Progenitor cell of endocrine pancreas (in vitro differentiated cells): ENCODE results near the gene SNAP47. TPM values are rescaled to one million over a fixed set of nuclear protein-coding genes. Genes with fewer than 3 reads are reported as not detected.

ENCODE experiments used
- DNase-seq: peaks from one replicate; pipeline ENCODE4 v3.0.0; 2021; ENCODE audit warnings: low spot score; ENCODE audit not compliant: unreplicated experiment
- H3K27ac Mint-ChIP-seq: 2 replicates; pipeline ENCODE4 v1.8.0; 2021; ENCODE audit warnings: mild to moderate bottlenecking, moderate library complexity, mixed read lengths
- H3K27me3 Mint-ChIP-seq: 2 replicates; pipeline ENCODE4 v1.8.0; 2021; ENCODE audit warnings: mixed read lengths
- H3K36me3 Mint-ChIP-seq: 2 replicates; pipeline ENCODE4 v1.8.0; 2022; ENCODE audit warnings: mixed read lengths; ENCODE audit not compliant: insufficient read depth
- H3K4me1 Mint-ChIP-seq: 2 replicates; pipeline ENCODE4 v1.8.0; 2021; ENCODE audit warnings: low read depth, mixed read lengths
- H3K4me3 Mint-ChIP-seq: 2 replicates; pipeline ENCODE4 v1.8.0; 2021; ENCODE audit warnings: low read depth, mild to moderate bottlenecking, moderate library complexity, mixed read lengths
- H3K9me3 Mint-ChIP-seq: 2 replicates; pipeline ENCODE4 v1.8.0; 2021; ENCODE audit warnings: low read depth, mixed read lengths
- total RNA-seq: library from RNA; stranded (reverse); gene quantifications from 2 replicates; pipeline ENCODE4 v1.2.1, GENCODE V29; 2021
- TF ChIP-seq, protein P1 (sequence below): fragments of 200-600 bp; sonication (generic); IDR thresholded peaks from one replicate; pipeline ENCODE4 v1.5.0; 2021; ENCODE audit warnings: antibody characterized with exemption, mild to moderate bottlenecking; ENCODE audit not compliant: unreplicated experiment

SNAP47 gene
- total RNA-seq, 1 donor from 2014 or later = 39.6 TPM

DNA sequence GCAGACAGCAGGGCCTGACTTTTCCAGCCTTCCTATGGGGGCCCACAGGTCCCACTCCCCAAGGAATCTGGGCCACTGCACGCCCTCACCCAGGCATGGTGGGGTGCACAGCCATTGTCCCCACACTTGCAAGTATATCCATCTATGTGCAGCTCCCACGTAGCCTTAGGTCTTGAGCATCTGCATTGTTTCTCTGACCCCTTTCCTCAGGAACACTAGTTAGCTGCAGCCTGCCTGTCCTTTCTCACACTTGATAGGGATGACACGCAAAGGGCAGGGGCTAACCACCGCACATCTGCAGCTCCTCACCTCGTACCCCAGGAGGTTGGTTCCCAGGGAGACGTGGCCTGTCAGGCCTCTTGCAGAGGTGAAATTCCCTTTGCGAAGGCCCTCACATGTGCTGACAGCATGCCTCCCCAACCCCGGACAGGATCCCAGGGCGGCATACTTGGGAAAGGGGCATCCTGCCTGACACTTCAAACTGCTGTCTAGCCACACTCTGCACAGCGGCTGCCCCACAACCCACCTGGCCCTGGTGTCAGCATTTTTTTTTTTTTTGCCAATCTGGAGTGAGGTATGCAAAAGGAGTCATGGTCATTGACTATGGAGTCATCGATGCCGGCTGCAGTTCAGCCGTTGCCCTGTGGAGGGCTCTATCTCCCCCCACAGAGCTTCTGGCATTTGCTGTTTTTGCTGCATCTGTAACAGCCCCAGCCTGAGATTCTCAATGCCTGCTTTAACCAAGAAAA, 5.2 kb upstream of the SNAP47 start:
- Mint-ChIP-seq H3K27me3 (peaks cover 7% of the 10 kb centered on the region), H3K4me3 (peak overlapping the region; percentile 55), H3K4me1 (peaks cover 12% of the 10 kb centered on the region), H3K36me3 (no peaks in the 10 kb centered on the region), H3K27ac (peak overlapping the region; percentile 31), H3K9me3 (no peaks in the 10 kb centered on the region)
- no peak for DNase-seq
- TF ChIP-seq, protein P1, sequence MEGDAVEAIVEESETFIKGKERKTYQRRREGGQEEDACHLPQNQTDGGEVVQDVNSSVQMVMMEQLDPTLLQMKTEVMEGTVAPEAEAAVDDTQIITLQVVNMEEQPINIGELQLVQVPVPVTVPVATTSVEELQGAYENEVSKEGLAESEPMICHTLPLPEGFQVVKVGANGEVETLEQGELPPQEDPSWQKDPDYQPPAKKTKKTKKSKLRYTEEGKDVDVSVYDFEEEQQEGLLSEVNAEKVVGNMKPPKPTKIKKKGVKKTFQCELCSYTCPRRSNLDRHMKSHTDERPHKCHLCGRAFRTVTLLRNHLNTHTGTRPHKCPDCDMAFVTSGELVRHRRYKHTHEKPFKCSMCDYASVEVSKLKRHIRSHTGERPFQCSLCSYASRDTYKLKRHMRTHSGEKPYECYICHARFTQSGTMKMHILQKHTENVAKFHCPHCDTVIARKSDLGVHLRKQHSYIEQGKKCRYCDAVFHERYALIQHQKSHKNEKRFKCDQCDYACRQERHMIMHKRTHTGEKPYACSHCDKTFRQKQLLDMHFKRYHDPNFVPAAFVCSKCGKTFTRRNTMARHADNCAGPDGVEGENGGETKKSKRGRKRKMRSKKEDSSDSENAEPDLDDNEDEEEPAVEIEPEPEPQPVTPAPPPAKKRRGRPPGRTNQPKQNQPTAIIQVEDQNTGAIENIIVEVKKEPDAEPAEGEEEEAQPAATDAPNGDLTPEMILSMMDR = peak; percentile 67

DNA sequence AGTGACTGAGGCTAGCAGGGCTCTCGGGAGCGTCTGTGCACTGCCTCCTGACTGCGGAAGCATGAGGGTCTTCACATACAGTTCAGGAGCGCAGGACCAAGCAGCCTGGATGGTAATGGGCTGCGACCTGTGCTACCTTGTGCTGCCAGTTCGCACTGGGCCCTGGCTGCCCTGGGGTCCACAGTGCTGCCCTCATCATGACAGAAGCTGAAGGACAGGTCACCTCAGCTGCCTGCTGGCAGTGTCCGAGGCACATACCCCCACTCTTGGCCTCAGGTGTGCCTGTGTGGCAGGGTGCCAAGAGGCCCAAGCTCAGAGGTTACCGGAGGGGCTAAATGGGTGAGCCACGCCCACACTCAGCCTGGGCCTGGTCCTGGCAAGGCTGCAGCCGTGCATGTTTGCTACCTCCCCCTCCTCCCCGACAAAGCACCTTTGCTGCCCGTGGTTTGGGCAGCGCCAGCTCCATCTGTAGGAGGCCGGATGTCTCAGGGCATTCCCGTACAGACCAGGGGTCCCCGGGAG, 4.5 kb upstream of the SNAP47 start:
- Mint-ChIP-seq H3K4me1 (peaks cover 12% of the 10 kb centered on the region), H3K4me3 (peak overlapping the region; percentile 55), H3K9me3 (no peaks in the 10 kb centered on the region), H3K27me3 (peaks cover 7% of the 10 kb centered on the region), H3K27ac (peak overlapping the region; percentile 31), H3K36me3 (no peaks in the 10 kb centered on the region)
- TF ChIP-seq, protein P1 = no peak
- no peak for DNase-seq

DNA sequence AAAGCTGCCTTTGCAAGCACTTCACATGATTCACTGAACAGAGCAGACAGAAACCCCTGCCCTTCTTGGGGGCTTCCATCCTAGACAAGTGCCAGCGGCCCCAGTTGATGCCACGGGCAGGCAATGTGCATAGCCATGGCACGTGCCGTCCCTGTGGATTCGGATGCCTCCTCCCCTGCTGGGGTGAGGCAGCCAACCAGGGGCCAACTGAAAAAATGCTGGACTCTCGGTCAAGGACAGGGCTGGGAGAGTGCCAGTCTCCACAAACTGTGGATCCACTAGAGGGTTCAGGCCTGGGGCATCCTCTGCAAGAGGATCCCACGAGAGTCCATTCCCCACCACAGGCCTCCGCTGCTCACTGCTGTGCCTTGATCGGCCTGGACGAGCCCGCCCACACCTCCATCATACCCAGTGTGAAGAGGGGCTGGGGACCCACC, 4.0 kb upstream of the SNAP47 start:
- Mint-ChIP-seq H3K36me3 (no peaks in the 10 kb centered on the region), H3K9me3 (no peaks in the 10 kb centered on the region), H3K27me3 (peaks cover 6% of the 10 kb centered on the region), H3K27ac (no peak overlapping the region), H3K4me3 (no peak overlapping the region), H3K4me1 (peaks cover 17% of the 10 kb centered on the region)
- no peak for DNase-seq
- TF ChIP-seq, protein P1 = no peak

GRCh38 chr1:227731696-227732585, 3.3 kb upstream of the SNAP47 start:
- DNase-seq = no peak
- Mint-ChIP-seq H3K4me1 (peaks cover 17% of the 10 kb centered on the region), H3K27me3 (no peaks in the 10 kb centered on the region), H3K36me3 (no peaks in the 10 kb centered on the region), H3K27ac (no peak overlapping the region), H3K4me3 (no peak overlapping the region), H3K9me3 (no peaks in the 10 kb centered on the region)
- TF ChIP-seq, protein P1 = no peak
